ENCODE results near the gene KIF26B. TPM values are rescaled to one million over a fixed set of nuclear protein-coding genes. Genes with fewer than 3 reads are reported as not detected.

KIF26B gene
- polyA plus RNA-seq, 1 donor from 2014 or later: 6.3 TPM

- H3F3A ChIP-seq (ENCODE audit: insufficient read depth, low read length, poor library complexity, severe bottlenecking): no peaks in the 10 kb centered on the region
- H3K9me2 ChIP-seq (ENCODE audit: insufficient read depth, low read length): no peaks in the 10 kb centered on the region
- H3K4me2 ChIP-seq (ENCODE audit: low read length): no peak overlapping the region
- no peaks in the 10 kb centered on the region for H3K36me3 ChIP-seq (ENCODE audit: insufficient read depth, low read length)
- no peak overlapping the region for H3K27ac ChIP-seq (ENCODE audit: low read length)
- no peaks in the 10 kb centered on the region for H3K27me3 ChIP-seq (ENCODE audit: insufficient read depth, low read depth, low read length)
- no peak overlapping the region for H2AFZ ChIP-seq (ENCODE audit: low read depth, low read length)
- H3K79me2 ChIP-seq (replicated peaks; ENCODE audit: insufficient read depth, low read length): no peaks in the 10 kb centered on the region
- H4K20me1 ChIP-seq (ENCODE audit: insufficient read depth): no peaks in the 10 kb centered on the region
- no peak for TF ChIP-seq RAD21 (conservative IDR thresholded peaks at IDR 0.05)
- no peak for TF ChIP-seq SMC3 (conservative IDR thresholded peaks at IDR 0.05; ENCODE audit: poor library complexity)
- TF ChIP-seq EP300 (conservative IDR thresholded peaks at IDR 0.05; ENCODE audit: poor library complexity, severe bottlenecking): no peak
- no peak for TF ChIP-seq TAF1 (IDR thresholded peaks at IDR 0.05; ENCODE audit: low read depth)
- no peak for TF ChIP-seq EZH2 (IDR thresholded peaks at IDR 0.05; ENCODE audit: borderline replicate concordance, insufficient read depth, low read length, poor library complexity, severe bottlenecking)
- no peak for TF ChIP-seq POLR2AphosphoS5 (IDR thresholded peaks at IDR 0.05)
- TF ChIP-seq REST (IDR thresholded peaks at IDR 0.05; ENCODE audit: borderline replicate concordance): no peak
- TF ChIP-seq MXI1 (conservative IDR thresholded peaks at IDR 0.05; ENCODE audit: poor library complexity, severe bottlenecking): no peak
- TF ChIP-seq CTCF (IDR thresholded peaks at IDR 0.05; ENCODE audit: poor library complexity, severe bottlenecking): no peak
- no peak overlapping the region for H3K4me3 ChIP-seq (ENCODE audit: low read length)
- H3K9me3 ChIP-seq (ENCODE audit: low read length): no peaks in the 10 kb centered on the region
- H3K9ac ChIP-seq (ENCODE audit: low read length): no peak overlapping the region
These were observed 286.1 kb downstream of the KIF26B start for GRCh38 chr1:245440922-245441321.

DNA sequence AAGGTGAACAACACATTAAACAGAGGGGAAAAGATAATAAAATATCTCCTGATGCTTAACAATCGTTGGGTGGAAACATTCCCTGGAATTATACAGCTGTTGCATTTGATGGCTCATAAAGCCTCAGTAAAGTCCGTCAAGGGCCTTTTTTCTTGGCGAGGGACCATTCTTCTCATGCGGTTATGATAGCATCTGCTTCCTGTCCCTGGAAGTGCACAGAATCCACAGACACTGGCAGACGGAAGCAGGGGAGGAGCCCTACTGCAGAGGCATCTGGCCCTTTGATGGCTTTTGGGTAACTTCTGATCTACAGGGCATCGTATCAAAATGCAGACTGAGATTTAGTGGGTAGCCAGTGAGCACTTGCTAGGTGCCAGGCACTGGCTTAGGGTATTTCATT is 286.9 kb downstream of the KIF26B start:
- no peak for TF ChIP-seq RAD21 (conservative IDR thresholded peaks at IDR 0.05)
- Histone ChIP-seq H3K9me3 (ENCODE audit: low read length) (peaks cover 6% of the 10 kb centered on the region), H2AFZ (ENCODE audit: low read depth, low read length) (no peak overlapping the region), H3K27ac (ENCODE audit: low read length) (no peak overlapping the region), H3F3A (ENCODE audit: insufficient read depth, low read length, poor library complexity, severe bottlenecking) (no peaks in the 10 kb centered on the region), H3K4me2 (ENCODE audit: low read length) (no peak overlapping the region), H3K9me2 (ENCODE audit: insufficient read depth, low read length) (no peaks in the 10 kb centered on the region), H3K4me3 (ENCODE audit: low read length) (no peak overlapping the region), H3K9ac (ENCODE audit: low read length) (no peak overlapping the region), H3K79me2 (replicated peaks; ENCODE audit: insufficient read depth, low read length) (no peaks in the 10 kb centered on the region), H3K27me3 (ENCODE audit: insufficient read depth, low read depth, low read length) (no peaks in the 10 kb centered on the region), H4K20me1 (ENCODE audit: insufficient read depth) (no peaks in the 10 kb centered on the region), H3K36me3 (ENCODE audit: insufficient read depth, low read length) (no peaks in the 10 kb centered on the region)

Data from neural cell (in vitro differentiated cells).